Germinal center (tissue), 1 donor: ENCODE data around the gene OCA2.

Source experiments
- DNase-seq: peaks from one replicate; pipeline ENCODE4 v3.0.0; 2012; ENCODE audit warnings: mixed read lengths, low spot score

The OCA2 gene

DNA sequence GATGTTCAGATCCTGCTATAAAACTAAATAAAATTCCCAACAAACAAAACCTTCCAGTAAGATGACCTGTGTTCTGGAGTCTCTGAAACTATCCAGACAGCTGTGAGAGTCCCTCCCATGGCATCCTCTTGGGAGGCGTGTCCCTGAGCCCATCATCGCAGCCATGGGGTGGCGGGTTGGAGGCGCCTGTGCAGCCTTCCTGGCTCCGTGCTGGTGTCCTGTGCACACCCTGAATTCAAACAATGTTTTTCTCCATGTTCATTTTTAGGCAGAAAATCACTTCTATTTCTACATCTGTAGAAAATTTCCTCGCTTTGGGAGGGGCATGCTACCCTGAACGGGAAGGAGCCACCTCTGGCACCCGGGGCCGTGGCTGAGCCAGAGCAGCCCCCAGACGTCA lies 19.4 kb upstream of the OCA2 start:
- no peak for DNase-seq

DNA sequence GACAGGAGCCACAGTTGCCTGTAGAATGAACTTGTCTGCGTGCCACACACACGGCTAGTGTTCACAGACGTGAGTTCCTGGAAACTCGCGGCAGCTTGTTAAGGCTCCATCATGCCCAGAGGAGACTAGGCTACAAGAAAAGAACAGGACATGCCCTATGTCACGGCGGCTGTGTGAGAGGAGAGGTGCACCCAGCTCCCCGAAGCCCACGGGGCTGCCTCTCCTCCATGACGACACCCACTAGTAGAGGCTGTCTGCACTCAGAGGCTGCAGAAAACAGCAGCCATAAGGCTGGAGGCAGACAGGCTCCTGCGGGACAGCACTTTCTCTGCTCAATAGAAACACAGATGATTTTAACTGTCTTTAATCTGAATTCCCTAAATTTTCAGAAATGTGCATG lies 19.0 kb upstream of the OCA2 start:
- no peak for DNase-seq

DNA sequence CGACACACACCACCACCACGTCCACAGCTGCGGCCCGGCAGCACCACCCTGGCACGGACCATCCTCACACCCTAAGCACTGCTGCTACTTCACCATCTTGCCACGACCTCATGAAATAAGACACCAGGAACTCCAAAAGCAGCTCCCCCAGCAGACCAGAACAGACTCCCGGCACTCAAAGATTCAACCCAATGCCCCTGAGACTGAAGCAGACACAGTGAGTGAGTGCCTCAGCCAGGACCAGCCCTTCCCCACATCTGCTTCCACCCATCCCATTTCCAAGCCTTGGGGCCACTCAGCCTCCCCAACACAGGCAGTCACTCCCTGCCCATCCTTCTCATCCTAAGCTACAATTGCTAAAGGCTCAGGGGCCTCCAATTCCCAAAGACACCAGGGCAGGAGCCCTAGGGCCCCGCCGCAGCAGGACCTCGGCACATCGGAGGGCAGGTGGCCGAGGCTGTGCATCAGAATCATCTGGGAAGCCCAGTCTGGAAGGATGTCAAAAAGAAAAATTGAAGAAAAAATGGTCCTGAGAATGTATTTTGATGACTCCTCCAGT lies 18.4 kb upstream of the OCA2 start:
- no peak for DNase-seq

DNA sequence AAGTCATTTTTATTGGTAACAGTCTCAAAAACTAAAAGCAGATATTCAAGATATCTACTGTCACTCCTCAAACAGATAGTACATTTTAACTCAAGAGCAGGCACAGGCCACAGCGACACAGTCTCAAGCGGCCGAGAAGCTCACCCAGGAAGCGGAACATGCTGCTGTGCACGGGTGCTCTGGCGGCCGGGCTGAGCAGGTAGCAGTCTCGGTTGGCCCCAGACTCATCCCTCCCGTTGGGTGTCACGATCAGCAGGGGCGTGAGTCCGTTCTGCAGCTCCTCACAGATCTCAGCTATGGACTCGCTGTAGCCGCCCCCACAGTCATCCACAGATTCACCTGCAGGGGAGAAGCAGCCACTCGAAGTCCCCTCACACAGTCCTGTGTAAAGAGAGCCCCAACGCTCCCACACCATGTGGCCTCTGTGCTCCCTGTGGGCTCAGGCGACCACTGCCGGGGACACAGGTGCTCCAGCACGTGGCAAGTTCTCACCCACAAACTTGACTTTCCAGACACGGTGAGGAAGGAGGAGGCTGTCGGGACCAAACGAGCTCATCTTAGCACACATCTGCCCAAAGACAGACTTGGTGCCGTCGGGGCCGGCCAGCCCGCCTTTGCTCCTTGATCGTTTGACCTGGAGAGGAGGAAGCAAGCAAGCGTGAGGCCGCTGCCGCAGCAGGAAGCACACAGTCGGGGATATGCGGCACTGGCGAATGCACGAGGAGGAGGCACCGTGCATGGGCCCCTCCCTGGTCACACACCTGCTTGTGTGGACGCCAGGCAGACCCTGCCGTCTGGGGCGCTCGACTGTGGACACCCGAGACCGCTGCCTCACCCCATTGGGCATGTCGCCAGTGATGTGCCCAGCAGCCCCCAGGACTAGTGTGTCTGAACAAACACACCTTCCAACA lies 17.7 kb upstream of the OCA2 start:
- no peak for DNase-seq

DNA sequence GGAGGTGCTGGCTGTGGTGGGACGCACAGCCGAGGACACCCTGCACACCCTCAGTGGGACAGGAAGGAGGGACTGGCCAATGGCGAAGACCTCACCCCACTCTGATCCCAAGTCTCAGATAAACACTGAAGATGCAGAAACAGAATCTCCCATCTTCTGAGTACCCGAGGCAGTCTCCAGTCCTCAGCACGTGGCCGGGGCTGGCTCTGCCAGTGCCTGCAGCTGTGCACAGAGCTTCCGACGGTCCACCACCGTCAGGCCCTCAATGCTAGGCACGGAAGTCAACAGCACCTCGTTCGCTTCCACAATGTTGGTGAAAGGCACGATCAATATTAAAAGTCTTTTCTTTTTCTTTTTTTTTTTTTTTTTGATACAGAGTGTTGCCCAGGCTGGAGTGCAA lies 16.8 kb upstream of the OCA2 start:
- no peak for DNase-seq

DNA sequence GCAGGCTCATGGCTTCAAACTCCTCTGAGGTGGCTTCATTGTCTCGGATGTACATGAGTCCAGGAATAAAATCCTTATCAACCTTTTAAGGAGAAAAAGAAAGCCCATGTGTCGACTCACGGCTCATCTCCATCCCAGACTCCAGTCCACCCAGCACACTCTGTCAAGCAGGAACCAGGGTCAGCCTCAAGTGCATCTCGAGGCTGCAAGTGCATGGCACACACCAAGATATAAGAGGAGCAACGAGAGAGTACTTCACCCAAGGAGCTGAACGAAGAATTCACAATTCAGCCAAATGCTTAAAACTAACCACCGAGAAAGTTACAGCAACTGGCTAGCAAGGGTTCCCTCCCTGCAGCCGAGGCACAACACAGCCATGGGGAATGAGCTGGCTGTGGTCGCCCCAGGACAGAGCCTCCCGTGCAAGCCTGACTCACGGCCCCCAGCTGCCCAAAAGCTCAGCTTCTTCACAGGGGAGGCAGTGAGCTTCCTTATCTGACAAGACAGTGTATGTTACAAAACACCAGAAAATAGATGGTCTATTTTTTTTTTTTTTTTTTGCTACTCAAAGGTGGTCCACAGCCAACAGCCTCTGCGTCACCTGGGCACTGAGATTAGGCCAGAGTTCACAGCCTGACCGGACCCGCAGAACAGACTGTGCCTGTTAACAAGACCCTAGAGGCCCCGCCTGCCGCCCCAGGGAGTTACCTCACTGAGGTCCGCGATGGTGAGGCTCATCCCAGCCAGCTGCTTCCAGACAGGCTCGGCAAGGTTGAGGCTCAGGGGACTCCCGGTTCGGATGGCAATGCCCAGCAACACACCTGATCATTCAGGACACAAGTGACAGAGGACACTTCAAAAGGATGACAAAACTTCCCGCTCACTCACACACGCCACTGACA lies 15.9 kb upstream of the OCA2 start:
- no peak for DNase-seq

DNA sequence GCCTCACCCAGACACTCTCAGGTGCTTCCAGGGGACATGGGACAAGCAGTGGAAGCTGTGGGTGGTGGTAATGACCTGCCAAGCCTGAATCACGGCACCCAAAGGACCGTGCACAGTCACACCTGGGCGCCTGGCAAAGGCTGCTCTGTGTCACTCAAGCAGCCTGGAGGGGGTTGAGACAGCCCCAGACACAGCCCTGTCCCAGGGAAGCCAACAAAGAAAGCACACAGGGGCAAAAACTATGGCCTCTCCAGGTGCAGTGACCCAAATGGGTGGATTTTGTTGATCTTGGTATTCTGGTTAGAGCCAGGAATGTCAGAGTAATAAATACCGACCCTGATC lies 15.0 kb upstream of the OCA2 start:
- DNase-seq: no peak

DNA sequence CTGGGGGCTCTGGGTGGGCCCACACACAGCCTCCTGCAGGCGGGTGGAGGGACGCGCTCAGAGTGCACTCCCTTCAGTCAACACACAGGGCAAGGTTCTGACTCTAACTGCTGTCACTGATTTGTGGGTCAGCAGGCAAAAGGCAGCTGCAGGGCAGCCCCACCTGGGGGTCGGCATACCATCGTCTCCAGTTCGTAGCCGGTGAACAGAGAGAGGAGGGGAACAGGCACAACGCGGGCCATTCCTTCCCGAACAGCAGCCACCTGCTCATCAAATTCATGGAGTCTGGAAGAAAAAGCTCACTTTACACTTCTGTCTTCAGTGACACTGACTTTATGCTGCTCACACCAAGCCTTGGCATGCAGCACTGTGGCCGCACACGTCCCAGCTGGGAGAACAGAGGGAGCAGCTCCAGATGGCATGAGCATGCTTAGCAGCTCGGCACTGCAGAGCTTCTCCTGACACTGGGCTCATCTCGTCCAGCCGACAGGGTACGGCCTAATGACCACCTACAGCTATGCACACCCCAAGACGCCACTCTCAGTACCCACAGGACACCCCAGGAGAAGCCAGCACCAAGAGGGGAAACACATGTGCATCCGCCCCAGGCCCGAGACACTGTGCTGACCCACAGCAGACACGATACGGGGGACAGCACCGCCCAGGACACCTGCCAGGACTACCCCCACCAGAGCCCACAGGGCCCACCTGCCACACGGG lies 14.4 kb upstream of the OCA2 start:
- DNase-seq: no peak

DNA sequence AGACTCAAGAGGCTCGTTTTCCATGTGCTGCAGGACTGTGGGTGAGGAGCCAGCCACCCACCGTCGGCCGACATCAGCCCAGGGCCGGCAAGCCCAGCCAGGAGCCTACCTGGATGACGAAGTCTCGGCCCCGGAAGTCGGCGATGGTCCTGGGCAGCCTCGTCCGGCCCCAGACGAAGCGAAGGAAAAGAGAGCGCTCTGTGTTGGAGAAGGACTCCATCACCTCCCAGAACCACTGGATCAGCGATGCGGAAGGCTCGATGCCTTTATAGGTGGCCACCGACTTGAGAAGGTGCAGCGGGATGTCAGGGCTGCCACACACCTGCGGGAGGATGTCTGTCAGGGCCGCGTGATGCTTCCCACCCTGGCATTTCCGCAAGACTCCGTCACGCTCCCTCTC lies 13.8 kb upstream of the OCA2 start:
- no peak for DNase-seq

DNA sequence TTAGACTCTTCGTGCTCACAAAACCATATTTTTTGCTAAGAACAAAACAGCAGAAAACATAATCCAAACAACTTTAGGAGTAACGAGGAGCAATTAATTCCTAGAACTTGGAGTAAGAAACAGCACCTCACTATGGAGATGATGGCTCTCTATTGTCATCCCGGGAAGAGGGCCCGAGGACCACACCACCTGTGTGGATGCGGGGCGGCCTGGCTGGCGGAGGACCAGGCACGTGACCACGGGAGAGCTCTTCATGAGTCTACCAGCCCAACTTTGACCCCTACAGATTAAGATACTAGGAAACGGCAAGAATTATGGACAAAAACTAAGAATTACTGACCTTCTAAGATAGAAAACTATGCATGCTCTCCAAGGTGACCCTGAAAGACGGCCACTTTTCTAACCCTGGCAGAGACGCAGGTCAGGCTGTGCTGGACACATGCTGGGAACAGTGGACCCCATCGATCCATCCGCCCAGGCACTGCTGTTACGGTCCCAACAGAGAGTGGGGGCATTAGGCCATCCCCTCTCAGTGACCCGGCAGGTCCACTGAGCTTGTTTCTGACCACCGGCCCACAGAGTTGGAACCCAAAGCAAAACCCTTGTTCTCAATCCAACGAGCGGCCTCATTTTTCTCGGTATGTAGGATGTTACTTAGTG lies 13.1 kb upstream of the OCA2 start:
- no peak for DNase-seq

DNA sequence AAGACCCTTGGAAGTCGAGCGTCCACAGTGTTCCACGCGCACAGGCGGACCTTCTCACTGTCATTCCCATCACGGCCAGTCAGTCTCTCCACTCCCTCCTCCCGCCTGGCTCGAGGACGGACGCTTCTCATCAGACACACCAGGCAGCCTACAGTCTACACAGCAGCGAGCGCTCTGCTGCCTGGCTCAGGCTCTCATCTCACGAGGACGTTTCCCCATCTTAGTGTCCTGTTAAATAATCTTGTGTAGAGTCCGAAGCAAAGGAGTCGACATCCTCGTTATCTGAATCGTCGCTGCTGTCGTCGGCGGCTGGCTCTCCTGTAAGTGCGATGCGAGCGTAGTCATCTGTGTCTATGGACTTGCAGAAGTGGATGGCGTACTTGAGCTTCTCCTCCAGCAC lies 12.4 kb upstream of the OCA2 start:
- DNase-seq: no peak

DNA sequence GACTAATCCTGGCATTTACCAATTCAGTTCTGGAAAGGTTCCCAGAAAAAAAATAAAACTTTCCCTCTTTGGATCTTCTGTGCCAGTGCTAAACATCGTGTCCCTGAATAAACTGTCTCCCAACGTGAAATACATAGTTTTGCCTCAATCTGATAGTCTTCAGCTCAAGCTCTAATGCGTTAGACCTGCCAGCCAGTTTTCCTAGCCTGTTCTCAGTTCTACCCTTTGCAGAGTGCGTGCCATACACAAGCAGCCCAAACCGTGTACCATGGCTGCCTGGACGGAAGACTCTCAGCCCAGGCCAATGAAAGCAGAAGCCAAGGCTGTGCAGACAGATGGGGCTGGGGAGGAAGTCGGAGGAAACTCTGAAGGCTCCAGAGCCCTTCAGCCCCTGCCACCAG lies 11.4 kb upstream of the OCA2 start:
- DNase-seq: no peak

DNA sequence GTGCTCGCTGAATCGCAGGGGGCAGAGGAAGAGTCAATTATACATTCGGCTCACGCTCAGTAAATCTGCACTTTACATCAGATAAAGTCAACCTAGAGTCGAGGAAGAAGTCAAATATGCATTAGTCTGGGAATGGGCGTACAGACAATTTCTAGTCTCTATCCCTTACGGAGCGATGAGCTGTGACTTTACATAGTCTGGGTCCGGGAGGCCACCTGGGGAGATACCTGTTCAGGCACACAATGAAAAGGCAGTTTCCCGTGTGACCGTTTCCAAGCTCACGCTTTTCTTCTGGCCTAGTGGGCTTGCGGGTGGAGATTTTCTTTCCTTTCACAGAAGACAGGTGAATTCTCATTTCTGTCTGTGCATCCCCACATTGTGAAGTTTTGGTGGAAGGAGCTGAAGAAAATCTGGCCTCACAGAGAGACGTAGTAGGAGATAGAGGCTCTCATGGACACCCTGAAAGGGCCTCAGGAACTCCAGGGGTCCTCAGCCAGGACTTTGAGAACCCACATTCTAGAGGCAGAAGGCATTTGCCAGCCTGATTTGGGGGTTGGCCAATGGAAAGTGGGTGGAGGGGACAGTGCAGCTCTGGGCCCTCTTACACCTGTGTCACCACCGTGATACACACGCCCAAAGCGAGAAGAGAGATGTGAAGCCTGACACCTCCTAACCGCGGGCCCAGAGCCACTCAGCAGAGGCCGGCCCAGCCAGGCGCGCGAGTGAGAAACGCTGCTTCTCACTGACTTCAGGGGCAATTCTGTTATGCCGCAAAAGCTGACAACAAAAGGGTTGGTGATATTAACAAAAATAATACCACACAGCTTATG lies 10.7 kb upstream of the OCA2 start:
- DNase-seq: no peak

DNA sequence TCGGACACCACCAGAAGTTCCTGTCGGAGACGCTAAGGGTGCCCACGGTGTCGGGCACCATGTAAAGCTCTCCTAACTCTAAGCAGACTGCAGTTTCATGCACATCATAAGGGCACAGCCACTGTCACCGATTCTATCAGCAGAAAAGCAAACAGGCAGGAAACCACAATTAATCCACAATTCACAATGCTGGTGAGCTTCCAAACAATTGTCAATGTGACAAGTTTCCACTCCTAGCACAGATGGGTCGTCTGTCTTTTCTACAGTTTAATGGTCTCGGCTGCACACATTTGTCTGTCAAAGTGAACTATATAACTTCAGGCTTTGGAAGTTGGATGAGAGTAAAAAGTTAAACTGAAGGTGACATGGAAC lies 8.8 kb upstream of the OCA2 start:
- no peak for DNase-seq

DNA sequence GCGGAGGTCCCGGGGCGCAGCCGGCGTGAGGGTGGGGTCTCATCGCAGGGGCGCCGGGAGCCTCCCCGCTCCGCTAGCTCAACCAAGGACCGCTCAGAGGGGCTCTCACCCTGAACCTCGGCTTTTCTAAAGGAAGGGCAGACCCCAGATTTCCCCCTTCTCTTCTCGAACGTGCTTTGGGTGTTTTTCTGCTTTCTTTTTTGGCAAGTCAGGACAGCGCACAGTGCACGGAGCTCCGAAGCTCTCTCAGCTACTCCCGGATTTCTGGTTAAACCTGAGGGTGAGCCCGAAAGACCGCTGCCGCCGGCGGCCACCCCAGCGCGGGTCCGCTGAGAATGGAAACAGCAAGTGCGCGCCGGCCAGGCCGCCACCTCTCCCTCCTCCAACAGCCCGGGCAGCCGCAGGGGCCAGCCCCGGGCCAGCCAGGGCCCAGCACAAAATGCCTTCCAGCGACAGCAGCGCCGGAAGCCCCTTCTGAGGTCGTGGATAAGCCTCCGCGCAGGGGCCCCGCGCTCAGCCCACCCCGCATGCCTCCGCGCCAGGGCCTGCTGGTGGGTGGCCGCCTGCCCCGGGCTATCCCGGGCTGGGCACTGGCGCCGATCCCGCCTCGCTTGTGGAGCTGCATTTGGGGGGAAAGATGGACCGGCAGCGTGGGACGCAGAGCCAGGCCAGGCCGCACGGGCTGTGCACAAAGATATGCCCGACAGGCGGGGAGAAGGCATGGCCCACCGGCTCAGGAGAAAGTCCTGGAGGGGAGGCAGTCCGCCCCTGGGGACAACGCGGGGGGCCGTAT lies 8.2 kb upstream of the OCA2 start:
- no peak for DNase-seq

DNA sequence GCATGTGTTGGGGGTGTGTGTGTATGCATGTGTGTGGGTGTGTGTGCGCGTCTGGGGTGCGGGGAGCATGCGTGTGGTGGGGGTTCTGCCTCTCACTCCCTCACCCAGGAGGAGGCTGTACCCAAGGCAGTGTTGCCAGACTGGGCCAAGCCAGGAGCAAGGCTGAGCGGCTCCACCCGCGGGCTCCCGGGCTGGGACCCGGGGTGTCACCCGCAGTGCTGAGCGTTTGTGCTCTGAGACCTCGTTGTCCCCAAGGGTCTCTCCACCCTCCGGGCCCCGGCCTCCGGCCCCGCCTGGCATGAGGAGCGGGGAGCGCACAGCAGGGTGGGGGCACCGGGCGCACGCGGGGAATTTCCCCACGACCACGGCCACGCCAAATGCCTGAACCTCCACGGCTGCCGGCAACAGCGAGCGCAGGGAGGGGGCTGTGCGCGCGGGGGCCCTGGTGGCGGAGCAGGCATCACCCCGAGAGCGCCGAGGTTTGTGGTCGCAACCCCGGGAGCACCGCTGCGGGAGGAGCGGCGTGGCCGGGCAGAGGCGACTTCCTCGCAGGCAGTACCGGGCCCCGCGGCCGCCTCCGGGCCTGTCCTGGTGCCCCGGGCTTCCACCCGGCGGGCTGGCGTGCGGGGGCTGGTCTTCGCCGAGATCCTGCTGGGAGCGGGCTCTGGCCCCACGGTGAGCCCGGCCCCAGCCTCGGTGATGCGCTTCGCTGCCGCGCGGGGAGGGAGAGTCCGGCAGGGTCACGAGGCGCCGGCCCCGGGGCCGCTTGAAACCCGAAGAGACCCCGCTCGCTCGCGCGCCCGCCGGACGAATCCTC lies 7.4 kb upstream of the OCA2 start:
- no peak for DNase-seq

DNA sequence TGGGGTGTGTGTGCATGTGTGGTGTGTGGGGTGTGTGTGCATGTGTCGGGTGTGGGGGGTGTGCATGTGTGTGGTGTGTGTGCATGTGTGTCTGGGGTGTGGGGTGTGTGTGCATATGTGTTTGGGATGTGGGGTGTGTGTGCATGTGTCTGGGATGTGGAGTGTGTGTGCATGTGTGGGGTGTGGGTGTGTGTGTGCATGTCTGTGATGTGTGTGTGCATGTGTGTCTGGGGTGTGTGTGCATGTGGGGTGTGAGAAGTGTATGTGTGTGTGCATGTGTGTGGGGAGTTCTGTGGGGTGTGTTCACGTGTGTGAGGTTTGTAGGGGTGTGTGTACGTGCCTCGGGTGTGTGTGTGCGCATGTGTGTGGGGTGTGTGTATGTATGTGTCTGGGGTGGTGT lies 6.7 kb upstream of the OCA2 start:
- no peak for DNase-seq

DNA sequence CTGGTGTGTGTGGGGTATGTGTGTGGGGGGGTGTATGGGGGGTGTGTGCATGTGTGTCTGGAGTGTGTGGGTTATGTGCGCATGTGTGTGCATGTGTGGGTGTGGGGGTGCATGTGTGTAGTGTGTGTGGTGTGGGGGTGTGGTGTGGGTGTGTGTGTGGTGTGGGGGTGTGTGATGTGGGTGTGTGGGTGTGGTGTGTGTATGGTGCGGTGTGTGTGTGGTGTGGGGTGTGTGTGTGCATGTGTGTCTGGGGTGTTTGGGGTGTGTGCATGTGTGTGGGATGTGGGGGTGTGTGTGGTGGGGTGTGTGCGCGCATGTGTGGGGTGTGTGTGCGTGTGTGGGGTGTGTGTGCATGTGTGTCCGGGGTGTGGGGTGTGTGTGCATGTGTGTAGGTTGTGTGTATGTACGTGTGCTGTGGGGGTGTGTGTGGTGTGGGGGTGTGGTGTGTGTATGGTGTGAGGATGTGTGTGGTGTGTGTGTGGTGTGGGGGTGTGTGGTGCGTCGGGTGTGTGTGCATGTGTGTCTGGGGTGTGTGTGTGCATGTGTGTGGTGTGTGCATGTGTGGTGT lies 6.2 kb upstream of the OCA2 start:
- DNase-seq: no peak

DNA sequence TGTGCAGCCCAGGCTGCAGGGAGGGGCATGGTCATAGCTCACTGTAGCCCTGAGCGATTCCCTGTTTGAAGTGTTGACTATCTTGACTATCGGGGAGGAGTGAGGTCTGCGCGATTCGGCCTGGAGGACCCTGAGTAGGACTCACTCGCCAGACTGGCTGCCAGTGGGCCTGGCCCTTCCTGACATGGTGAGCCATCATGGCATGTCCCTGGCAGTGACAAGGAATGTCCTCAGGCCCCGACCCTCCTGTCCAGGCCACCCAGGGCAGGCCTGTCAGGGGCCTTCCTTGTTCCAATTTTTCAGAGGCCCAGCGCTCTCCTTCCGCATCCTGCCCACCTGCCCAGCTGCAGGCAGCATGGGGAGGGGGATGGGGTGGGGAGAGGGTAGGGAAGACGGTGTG lies 5.2 kb upstream of the OCA2 start:
- no peak for DNase-seq
